ENCODE results near the gene IRX4.

- TF ChIP-seq POLR2A (IDR thresholded peaks at IDR 0.05) (no peak), CTCF (IDR thresholded peaks at IDR 0.05) (no peak)
Observed at GRCh38 chr5:1851290-1851934, 31.3 kb downstream of the IRX4 start.
